ENCODE measurements around the gene ZC3HAV1L.
"Not testable (repeated sequence)": the region's sequence is repeated elsewhere in the genome, so short reads cannot be mapped to it uniquely, and the experiment has no call there.

The ZC3HAV1L gene

GRCh38 chr7:138979988-138980562, 55.8 kb downstream of the ZC3HAV1L start:
- Mint-ChIP-seq H3K9me3 (no peaks in the 10 kb centered on the region), H3K36me3 (ENCODE audit: low read depth) (no peaks in the 10 kb centered on the region), H3K4me1 (ENCODE audit: low read depth) (peaks cover 18% of the 10 kb centered on the region), H3K27me3 (ENCODE audit: low read depth) (peaks cover 54% of the 10 kb centered on the region), H3K4me3 (peak overlapping the region; percentile 87), H3K27ac (no peak overlapping the region)
- no peak for DNase-seq (ENCODE audit: low spot score)

DNA sequence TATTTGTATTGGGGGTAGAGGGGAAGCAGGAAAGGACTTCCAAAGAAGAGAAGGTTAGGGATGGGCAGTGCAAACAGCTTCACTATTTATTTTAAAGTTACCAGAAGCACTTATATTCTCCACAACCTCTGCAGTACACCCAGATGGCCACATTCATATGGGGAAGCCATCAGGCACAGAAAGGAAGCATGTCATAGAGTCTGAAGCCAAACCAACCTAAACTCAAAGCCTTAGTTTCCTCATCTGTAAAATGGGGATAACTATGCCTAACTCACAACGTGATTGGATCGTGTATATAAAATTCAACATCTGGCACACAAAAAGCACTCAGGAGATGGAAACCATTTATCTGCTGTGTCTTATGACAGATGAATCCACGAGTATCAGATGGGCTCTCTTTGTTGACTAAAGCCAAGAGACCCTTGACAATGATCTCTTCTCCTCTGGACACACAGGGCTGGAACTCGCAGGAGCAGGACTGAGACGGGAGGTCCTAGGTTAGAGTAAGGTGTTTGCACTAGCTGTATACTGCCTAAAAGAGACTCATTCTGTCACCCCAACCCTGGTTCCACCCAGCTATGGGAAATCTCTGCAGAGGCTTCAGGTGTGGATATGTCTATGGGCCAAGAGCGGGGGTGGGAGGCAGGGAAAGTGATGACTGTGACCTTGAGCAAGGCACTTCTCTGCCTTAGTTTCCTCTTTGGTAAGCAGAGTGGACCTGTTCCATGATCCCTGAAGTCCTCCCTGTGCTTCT, 56.4 kb downstream of the ZC3HAV1L start:
- no peaks in the 10 kb centered on the region for H3K9me3 Mint-ChIP-seq
- peaks cover 58% of the 10 kb centered on the region for H3K27me3 Mint-ChIP-seq (ENCODE audit: low read depth)
- H3K4me1 Mint-ChIP-seq (ENCODE audit: low read depth), result peaks cover 18% of the 10 kb centered on the region
- no peak overlapping the region for H3K27ac Mint-ChIP-seq
- H3K4me3 Mint-ChIP-seq, result peak overlapping the region; percentile 25
- no peaks in the 10 kb centered on the region for H3K36me3 Mint-ChIP-seq (ENCODE audit: low read depth)
- no peak for DNase-seq (ENCODE audit: low spot score)

DNA sequence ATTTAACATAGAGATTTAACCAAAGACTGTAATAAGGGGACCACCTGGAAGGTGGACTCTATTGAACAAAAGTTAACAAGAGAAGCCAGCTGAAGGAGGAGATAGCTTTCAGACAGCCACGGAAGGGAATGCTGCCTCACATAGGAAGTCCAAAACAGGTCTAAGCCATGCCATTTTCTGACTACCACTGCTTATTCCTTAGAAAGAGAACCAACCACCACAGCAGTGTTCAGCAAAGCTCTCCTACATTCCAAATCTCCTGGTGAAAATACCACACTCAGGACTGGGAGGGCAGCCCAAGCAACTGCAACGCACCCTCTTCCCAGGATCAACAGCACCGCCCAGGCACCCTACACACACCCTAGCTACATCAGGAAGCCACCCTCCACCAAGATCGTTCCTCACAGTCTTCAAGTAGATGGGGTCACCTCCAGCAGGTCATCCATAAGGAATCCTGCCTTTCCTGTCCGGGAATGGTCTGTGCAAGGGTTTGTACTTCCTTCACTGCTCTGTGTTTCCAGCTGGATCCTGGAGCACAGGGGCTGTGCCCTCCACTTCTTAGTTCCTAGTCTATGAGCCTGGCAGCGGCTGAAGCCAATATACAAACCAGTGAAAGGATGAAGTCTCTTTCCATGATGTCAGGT, 57.2 kb downstream of the ZC3HAV1L start:
- H3K27me3 Mint-ChIP-seq (ENCODE audit: low read depth), result peaks cover 62% of the 10 kb centered on the region
- no peak overlapping the region for H3K27ac Mint-ChIP-seq
- H3K9me3 Mint-ChIP-seq, result no peaks in the 10 kb centered on the region
- DNase-seq (ENCODE audit: low spot score), result no peak
- no peak overlapping the region for H3K4me3 Mint-ChIP-seq
- H3K4me1 Mint-ChIP-seq (ENCODE audit: low read depth), result peaks cover 18% of the 10 kb centered on the region
- H3K36me3 Mint-ChIP-seq (ENCODE audit: low read depth), result no peaks in the 10 kb centered on the region

- peaks cover 58% of the 10 kb centered on the region for H3K27me3 Mint-ChIP-seq (ENCODE audit: low read depth)
- H3K36me3 Mint-ChIP-seq (ENCODE audit: low read depth); H3K27ac Mint-ChIP-seq; H3K4me1 Mint-ChIP-seq (ENCODE audit: low read depth); H3K9me3 Mint-ChIP-seq; H3K4me3 Mint-ChIP-seq; DNase-seq (ENCODE audit: low spot score): not testable (repeated sequence)
Measured at GRCh38 chr7:138976161-138976560, 59.7 kb downstream of the ZC3HAV1L start.

Measured in T-helper 2 cell treated with Interferon-gamma antibody and Interleukin-4, amounts not matched to agents 5 μg/mL and 100 μg/mL, for 36 hours (primary cell).